Ascending aorta (tissue), 2 donors: ENCODE results near the gene DPYSL3. TPM values are rescaled to one million over a fixed set of nuclear protein-coding genes. Genes with fewer than 3 reads are reported as not detected.
"Not testable (repeated sequence)": the region's sequence is repeated elsewhere in the genome, so short reads cannot be mapped to it uniquely, and the experiment has no call there.

Experiments
- DNase-seq, 2 donors: peaks; one replicate each; pipeline ENCODE4 v3.0.0-alpha.2; 2019; ENCODE audit warnings: low spot score in 2 of 2
- H3K27ac ChIP-seq, 2 donors: fragments of 200-600 bp; sonication (generic); one replicate each; pipeline ENCODE4 v1.5.1; 2016 to 2017; ENCODE audit warnings: mild to moderate bottlenecking in 1 of 2
- H3K27me3 ChIP-seq: fragments of 200-600 bp; sonication (generic); one replicate; pipeline ENCODE4 v1.5.1; 2017
- H3K36me3 ChIP-seq, 2 donors: fragments of 200-600 bp; sonication (generic); one replicate each; pipeline ENCODE4 v1.5.1; 2016
- H3K4me1 ChIP-seq, 2 donors: fragments of 200-600 bp; sonication (generic); one replicate each; pipeline ENCODE4 v1.5.1; 2016 to 2017; ENCODE audit warnings: mild to moderate bottlenecking in 1 of 2
- H3K4me3 ChIP-seq, 2 donors: fragments of 200-600 bp; sonication (generic); one replicate each; pipeline ENCODE4 v1.5.1; 2016 to 2017; ENCODE audit warnings: mild to moderate bottlenecking in 1 of 2
- H3K9me3 ChIP-seq, 2 donors: fragments of 200-600 bp; sonication (generic); one replicate each; pipeline ENCODE4 v1.5.1; 2016
- intact Hi-C: fragments of 100-400 bp; cut with DNase I; formaldehyde crosslinking; loops from one replicate; pipeline ENCODE4 v1.15.1; 2023
- total RNA-seq: library from RNA; depleted of rRNA; stranded (reverse); fragments of >200 nt; gene quantifications from one replicate; pipeline ENCODE4 v1.1.0, GENCODE V29; 2016
- TF ChIP-seq, protein P1 (sequence below), 3 experiments: fragments of 200-600 bp in 2 of 3; fragments of 450-650 bp in 1 of 3; sonication (generic) in 2 of 3; IDR thresholded peaks; one replicate each; pipeline ENCODE4 v1.5.1; 2016 to 2019; ENCODE audit warnings: antibody characterized with exemption in 3 of 3, mild to moderate bottlenecking in 1 of 3, moderate library complexity in 1 of 3

DPYSL3 gene
- total RNA-seq, 1 donor from 2014 or later, result 110 TPM

DNA sequence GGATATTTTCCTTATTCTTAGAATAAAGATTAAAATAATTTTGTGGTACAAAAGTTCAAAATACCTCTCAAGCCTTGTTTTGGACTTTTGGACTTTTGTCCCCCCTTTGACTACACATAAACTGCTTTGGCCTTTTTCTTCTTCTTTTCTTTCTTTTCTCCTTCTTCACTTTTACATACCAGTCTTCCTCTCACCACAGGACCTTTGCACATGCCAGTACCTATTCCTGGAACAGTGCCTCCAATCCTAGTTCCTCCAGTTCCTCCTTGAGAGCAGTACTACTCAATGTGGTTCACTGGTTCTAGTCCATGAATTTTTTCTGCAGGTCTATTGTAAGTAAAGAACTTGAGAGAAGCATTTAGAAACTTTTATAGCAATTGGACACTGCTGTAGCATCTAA, 138.6 kb downstream of the DPYSL3 start:
- H3K4me1 ChIP-seq, result no peaks in the 10 kb centered on the region
- no peaks in the 10 kb centered on the region for H3K36me3 ChIP-seq
- no peaks in the 10 kb centered on the region for H3K27me3 ChIP-seq
- H3K27ac ChIP-seq, result no peak overlapping the region
- H3K9me3 ChIP-seq, result no peaks in the 10 kb centered on the region
- DNase-seq, result no peak
- H3K4me3 ChIP-seq, result no peak overlapping the region
- TF ChIP-seq, protein P1, sequence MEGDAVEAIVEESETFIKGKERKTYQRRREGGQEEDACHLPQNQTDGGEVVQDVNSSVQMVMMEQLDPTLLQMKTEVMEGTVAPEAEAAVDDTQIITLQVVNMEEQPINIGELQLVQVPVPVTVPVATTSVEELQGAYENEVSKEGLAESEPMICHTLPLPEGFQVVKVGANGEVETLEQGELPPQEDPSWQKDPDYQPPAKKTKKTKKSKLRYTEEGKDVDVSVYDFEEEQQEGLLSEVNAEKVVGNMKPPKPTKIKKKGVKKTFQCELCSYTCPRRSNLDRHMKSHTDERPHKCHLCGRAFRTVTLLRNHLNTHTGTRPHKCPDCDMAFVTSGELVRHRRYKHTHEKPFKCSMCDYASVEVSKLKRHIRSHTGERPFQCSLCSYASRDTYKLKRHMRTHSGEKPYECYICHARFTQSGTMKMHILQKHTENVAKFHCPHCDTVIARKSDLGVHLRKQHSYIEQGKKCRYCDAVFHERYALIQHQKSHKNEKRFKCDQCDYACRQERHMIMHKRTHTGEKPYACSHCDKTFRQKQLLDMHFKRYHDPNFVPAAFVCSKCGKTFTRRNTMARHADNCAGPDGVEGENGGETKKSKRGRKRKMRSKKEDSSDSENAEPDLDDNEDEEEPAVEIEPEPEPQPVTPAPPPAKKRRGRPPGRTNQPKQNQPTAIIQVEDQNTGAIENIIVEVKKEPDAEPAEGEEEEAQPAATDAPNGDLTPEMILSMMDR (IDR thresholded peaks at IDR 0.05), result no peak
- intact Hi-C loops, result no loop called here

- Histone ChIP-seq H3K27ac (peak overlapping the region; percentile 38 to 49), H3K9me3 (no peaks in the 10 kb centered on the region), H3K4me1 (no peaks in the 10 kb centered on the region), H3K36me3 (no peaks in the 10 kb centered on the region), H3K27me3 (no peaks in the 10 kb centered on the region), H3K4me3 (peak overlapping the region in 1 of 2 donors; percentile 38)
- DNase-seq, result no peak
- TF ChIP-seq, protein P1 (IDR thresholded peaks at IDR 0.05), result peak; percentile 50 to 82 (median 74)
- intact Hi-C loops, result loop anchor here (1.0 kb wide), 1 partner anchor 146 kb away; no protein-coding TSS in a partner anchor
Measured at GRCh38 chr5:147369742-147370374, 140.0 kb downstream of the DPYSL3 start.

DNA sequence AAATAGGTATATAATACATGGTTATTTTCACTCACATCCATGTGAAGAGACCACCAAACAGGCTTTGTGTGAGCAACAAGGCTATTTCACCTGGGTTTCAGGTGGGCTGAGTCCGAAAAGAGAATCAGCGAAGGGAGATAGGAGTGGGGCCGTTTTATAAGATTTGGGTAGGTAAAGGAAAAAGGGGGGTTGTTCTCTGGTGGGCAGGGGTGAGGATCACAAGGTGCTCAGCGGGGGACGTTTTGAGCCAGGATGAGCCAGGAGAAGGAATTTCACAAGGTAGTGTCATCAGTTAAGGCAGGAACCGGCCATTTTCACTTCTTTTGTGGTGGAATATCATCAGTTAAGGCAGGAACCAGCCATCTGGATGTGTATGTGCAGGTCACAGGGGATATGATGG, 142.5 kb downstream of the DPYSL3 start:
- H3K27ac ChIP-seq, H3K4me3 ChIP-seq, DNase-seq, H3K9me3 ChIP-seq, intact Hi-C loops, H3K4me1 ChIP-seq, H3K36me3 ChIP-seq, H3K27me3 ChIP-seq: not testable (repeated sequence)

GRCh38 chr5:147361441-147362175, 148.3 kb downstream of the DPYSL3 start:
- H3K27me3 ChIP-seq, result no peaks in the 10 kb centered on the region
- TF ChIP-seq, protein P1 (IDR thresholded peaks at IDR 0.05), result no peak
- H3K36me3 ChIP-seq, result no peaks in the 10 kb centered on the region
- no peak overlapping the region for H3K27ac ChIP-seq
- H3K4me1 ChIP-seq, result no peaks in the 10 kb centered on the region
- H3K9me3 ChIP-seq, result no peaks in the 10 kb centered on the region
- no peak overlapping the region for H3K4me3 ChIP-seq
- no peak for DNase-seq
- intact Hi-C loops, result no loop called here

GRCh38 chr5:147360816-147361215, 149.1 kb downstream of the DPYSL3 start:
- no peaks in the 10 kb centered on the region for H3K9me3 ChIP-seq
- H3K36me3 ChIP-seq, result no peaks in the 10 kb centered on the region
- no peaks in the 10 kb centered on the region for H3K4me1 ChIP-seq
- H3K4me3 ChIP-seq, result no peak overlapping the region
- no peak overlapping the region for H3K27ac ChIP-seq
- DNase-seq, result no peak
- H3K27me3 ChIP-seq, result no peaks in the 10 kb centered on the region
- intact Hi-C loops, result no loop called here
- TF ChIP-seq, protein P1 (IDR thresholded peaks at IDR 0.05), result no peak

DNA sequence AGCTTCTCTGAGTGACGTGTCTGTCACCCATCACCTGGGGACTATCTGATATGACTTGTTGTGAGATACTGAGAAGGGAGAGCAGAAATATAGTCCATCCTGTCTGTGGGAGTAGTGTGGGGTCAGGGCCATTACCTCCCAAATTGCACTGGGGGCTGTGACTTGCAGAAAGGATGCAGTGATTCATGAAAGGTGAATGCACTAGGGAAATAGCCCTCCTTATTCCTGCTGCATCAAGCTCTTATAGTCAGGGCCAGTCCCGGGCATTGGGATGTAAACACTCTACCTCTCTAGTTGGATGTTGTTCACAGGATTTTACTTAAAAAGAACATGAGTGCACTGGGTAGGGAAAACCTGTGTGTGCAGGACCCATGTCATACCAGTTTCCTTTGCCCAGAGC, 150.3 kb downstream of the DPYSL3 start:
- no peaks in the 10 kb centered on the region for H3K9me3 ChIP-seq
- no peak for DNase-seq
- H3K27ac ChIP-seq, result no peak overlapping the region
- TF ChIP-seq, protein P1 (IDR thresholded peaks at IDR 0.05), result no peak
- no peaks in the 10 kb centered on the region for H3K4me1 ChIP-seq
- intact Hi-C loops, result no loop called here
- H3K27me3 ChIP-seq, result no peaks in the 10 kb centered on the region
- H3K36me3 ChIP-seq, result no peaks in the 10 kb centered on the region
- H3K4me3 ChIP-seq, result no peak overlapping the region
